PC-3 (cell line): ENCODE data around the gene TXNL4B. TPM values are rescaled to one million over a fixed set of nuclear protein-coding genes. Genes with fewer than 3 reads are reported as not detected.

Source experiments
- ATAC-seq: fragments of 200-7000 bp; cut with Tn5 transposase; 2 replicates; pipeline ENCODE4 v1.9.1; 2020; ENCODE audit warnings: mild to moderate bottlenecking, moderate library complexity
- BruUV-seq: library from RNA; stranded (reverse); fragments of 400-500 nt; replicated peaks from 2 replicates; lab custom pipeline; 2021; lab: Mats Ljungman, UMichigan
- CTCF ChIA-PET: fragments of 300-600 bp; sonication (Branson Sonifier 250); formaldehyde crosslinking; loops from one replicate; lab custom pipeline; 2022; ENCODE audit warnings: antibody characterized with exemption; lab: Charles Lee
- POLR2A ChIA-PET: fragments of 300-600 bp; sonication (Branson Sonifier 250); formaldehyde crosslinking; loops from one replicate; lab custom pipeline; 2022; ENCODE audit warnings: antibody characterized with exemption; ENCODE audit not compliant: unreplicated experiment; lab: Charles Lee
- DNase-seq: peaks from one replicate; pipeline ENCODE4 v3.0.0-alpha.2; 2015
- H2AFZ ChIP-seq: fragments of 300-600 bp; sonication (generic); 2 replicates; pipeline ENCODE4 v1.6.0; 2016; ENCODE audit warnings: antibody characterized with exemption, low read length
- H3F3A ChIP-seq: fragments of 300-600 bp; sonication (generic); one replicate; pipeline ENCODE4 v1.6.0; 2017; ENCODE audit warnings: antibody characterized with exemption, low read length, control low read depth, mild to moderate bottlenecking; ENCODE audit not compliant: unreplicated experiment
- H3K27ac ChIP-seq: fragments of 300-600 bp; sonication (generic); 2 replicates; pipeline ENCODE4 v1.5.1; 2016; ENCODE audit warnings: mild to moderate bottlenecking, low read length
- H3K27me3 ChIP-seq: fragments of 300-600 bp; sonication (generic); 2 replicates; pipeline ENCODE4 v1.6.1; 2016; ENCODE audit warnings: low read length, mixed read lengths
- H3K36me3 ChIP-seq: fragments of 300-600 bp; sonication (generic); 2 replicates; pipeline ENCODE4 v1.6.1; 2016; ENCODE audit warnings: low read depth, mixed run types, low read length, mixed read lengths
- H3K4me1 ChIP-seq: fragments of 300-600 bp; sonication (generic); 2 replicates; pipeline ENCODE4 v1.5.1; 2016; ENCODE audit warnings: low read length; ENCODE audit not compliant: insufficient read depth
- H3K4me2 ChIP-seq: fragments of 300-600 bp; sonication (generic); 2 replicates; pipeline ENCODE4 v1.6.0; 2016; ENCODE audit warnings: low read length
- H3K4me3 ChIP-seq: fragments of 300-600 bp; sonication (generic); 2 replicates; pipeline ENCODE4 v1.5.1; 2016; ENCODE audit warnings: mild to moderate bottlenecking, low read length, mixed read lengths
- H3K79me2 ChIP-seq: fragments of 300-600 bp; sonication (generic); 2 replicates; pipeline ENCODE4 v1.6.1; 2017; ENCODE audit warnings: low read length, mixed read lengths
- H3K9ac ChIP-seq: fragments of 300-600 bp; sonication (generic); 2 replicates; pipeline ENCODE4 v1.6.0; 2016; ENCODE audit warnings: mild to moderate bottlenecking, low read length
- H3K9me2 ChIP-seq: fragments of 300-600 bp; sonication (generic); replicated peaks from 2 replicates; pipeline ENCODE4 v1.6.1; 2016; ENCODE audit warnings: mixed run types, low read length, mixed read lengths
- H3K9me3 ChIP-seq: fragments of 300-600 bp; sonication (generic); 2 replicates; pipeline ENCODE4 v1.6.1; 2016; ENCODE audit warnings: low read length, mixed read lengths
- H4K20me1 ChIP-seq: fragments of 300-600 bp; sonication (generic); 2 replicates; pipeline ENCODE4 v1.6.1; 2016; ENCODE audit warnings: low read length, mixed read lengths
- CTCF ChIP-seq: fragments of 300-600 bp; sonication (generic); conservative IDR thresholded peaks from 2 replicates; pipeline ENCODE4 v1.5.1; 2017; ENCODE audit warnings: antibody characterized with exemption, low read depth, mild to moderate bottlenecking, low read length
- EZH2 ChIP-seq: fragments of 300-600 bp; sonication (generic); IDR thresholded peaks from one replicate; pipeline ENCODE4 v1.6.1; 2017; ENCODE audit warnings: antibody characterized with exemption, mild to moderate bottlenecking, low read length; ENCODE audit not compliant: unreplicated experiment
- EZH2phosphoT487 ChIP-seq: fragments of 300-600 bp; sonication (generic); IDR thresholded peaks from 2 replicates; pipeline ENCODE4 v1.6.1; 2018; ENCODE audit warnings: mild to moderate bottlenecking, antibody characterized with exemption, low read length, borderline replicate concordance
- intact Hi-C: fragments of 100-400 bp; cut with micrococcal nuclease; formaldehyde crosslinking; loops from 2 replicates; pipeline ENCODE4 v1.9.0; 2023
- total RNA-seq: library from RNA; depleted of rRNA; stranded (reverse); fragments of >200 nt; gene quantifications from 2 replicates; pipeline ENCODE4 v1.2.3, GENCODE V29; 2014

Gene TXNL4B
- total RNA-seq, 1 experiment from 2014 or later, result 9.6 TPM

DNA sequence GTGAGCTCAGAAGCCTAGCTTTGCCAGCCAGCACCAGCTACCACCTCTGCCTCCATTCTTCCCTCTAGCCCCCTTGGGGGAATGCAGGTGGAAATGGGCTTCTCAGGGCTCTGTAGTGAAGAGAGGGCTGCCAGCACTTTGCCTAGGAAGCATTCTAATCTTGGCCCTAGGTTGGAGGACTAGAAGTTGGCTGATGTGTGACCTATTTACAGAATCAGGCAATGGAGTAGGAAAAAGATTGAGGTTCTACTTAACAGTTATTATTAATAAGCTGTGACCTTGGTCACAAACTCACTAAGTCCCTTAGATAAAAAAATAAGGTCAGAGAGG, 20.2 kb upstream of the TXNL4B start:
- H3K27ac ChIP-seq, result no peak overlapping the region
- H3K9ac ChIP-seq, result no peak overlapping the region
- H3K9me3 ChIP-seq, result no peaks in the 10 kb centered on the region
- ChIA-PET CTCF (no interaction called here), POLR2A (no interaction called here)
- no peaks in the 10 kb centered on the region for H4K20me1 ChIP-seq
- no peak for TF ChIP-seq EZH2phosphoT487
- no peak overlapping the region for H3K4me2 ChIP-seq
- H3K27me3 ChIP-seq, result no peaks in the 10 kb centered on the region
- H3K36me3 ChIP-seq, result peaks cover 4% of the 10 kb centered on the region; the same call in 1 of the 2 replicates
- ATAC-seq (no peak), DNase-seq (no peak)
- no peaks in the 10 kb centered on the region for H3K9me2 ChIP-seq
- no peaks in the 10 kb centered on the region for H3K4me1 ChIP-seq
- BruUV-seq, result no TSS peak
- intact Hi-C loops, result no loop called here
- no peaks in the 10 kb centered on the region for H3K79me2 ChIP-seq
- no peak overlapping the region for H3K4me3 ChIP-seq
- H2AFZ ChIP-seq, result no peak overlapping the region
- H3F3A ChIP-seq, result no peaks in the 10 kb centered on the region

GRCh38 chr16:72112906-72113615, 19.6 kb upstream of the TXNL4B start:
- Histone ChIP-seq H3K4me2 (no peak overlapping the region), H3K9ac (no peak overlapping the region), H3K9me2 (no peaks in the 10 kb centered on the region), H3K9me3 (no peaks in the 10 kb centered on the region), H3K27me3 (no peaks in the 10 kb centered on the region), H3K27ac (no peak overlapping the region), H3K36me3 (peaks cover 4% of the 10 kb centered on the region; the same call in 1 of the 2 replicates), H3F3A (no peaks in the 10 kb centered on the region), H2AFZ (no peak overlapping the region), H4K20me1 (no peaks in the 10 kb centered on the region), H3K4me1 (no peaks in the 10 kb centered on the region), H3K4me3 (no peak overlapping the region), H3K79me2 (no peaks in the 10 kb centered on the region)
- intact Hi-C loops, result no loop called here
- ATAC-seq (no peak; the same call in 1 of the 2 replicates), DNase-seq (no peak)
- CTCF ChIA-PET, result no interaction called here
- POLR2A ChIA-PET, result no interaction called here
- BruUV-seq, result no TSS peak
- no peak for TF ChIP-seq EZH2
- TF ChIP-seq CTCF, result no peak
- TF ChIP-seq EZH2phosphoT487, result no peak

DNA sequence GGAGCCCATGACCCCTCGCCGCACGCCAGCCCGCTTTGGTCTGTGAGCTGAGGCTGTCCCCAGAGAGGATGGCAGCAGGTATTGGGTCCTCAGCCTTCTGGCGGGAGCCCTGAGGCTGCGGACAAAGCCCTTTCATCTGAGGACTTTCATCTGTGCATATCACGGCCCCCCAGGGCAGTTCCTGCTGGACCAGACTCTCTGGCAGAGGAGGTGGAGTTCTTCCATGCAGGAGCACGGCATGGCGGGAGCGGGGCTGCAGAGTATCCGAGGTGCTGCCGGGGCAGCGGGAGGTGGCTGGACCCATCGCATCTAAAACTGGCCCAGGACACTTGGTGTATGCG, 19.0 kb upstream of the TXNL4B start:
- Histone ChIP-seq H3K4me1 (no peaks in the 10 kb centered on the region), H3K4me3 (no peak overlapping the region), H3K4me2 (no peak overlapping the region), H3K27ac (no peak overlapping the region), H3K79me2 (no peaks in the 10 kb centered on the region), H3K9me2 (no peaks in the 10 kb centered on the region), H2AFZ (no peak overlapping the region), H3F3A (no peaks in the 10 kb centered on the region), H3K9me3 (no peaks in the 10 kb centered on the region), H3K36me3 (peaks cover 4% of the 10 kb centered on the region; the same call in 1 of the 2 replicates), H3K27me3 (no peaks in the 10 kb centered on the region), H3K9ac (no peak overlapping the region), H4K20me1 (no peaks in the 10 kb centered on the region)
- POLR2A ChIA-PET, result no interaction called here
- intact Hi-C loops, result no loop called here
- DNase-seq, result no peak
- TF ChIP-seq EZH2phosphoT487, result no peak
- no peak for TF ChIP-seq CTCF
- TF ChIP-seq EZH2, result no peak
- CTCF ChIA-PET, result no interaction called here
- TSS peak; percentile 29 for BruUV-seq
- ATAC-seq, result no peak
